Esophagus squamous epithelium (tissue), 5 donors: ENCODE data around the gene BIRC7. TPM values are rescaled to one million over a fixed set of nuclear protein-coding genes. Genes with fewer than 3 reads are reported as not detected.
"Not testable (repeated sequence)": the region's sequence is repeated elsewhere in the genome, so short reads cannot be mapped to it uniquely, and the experiment has no call there.

Source experiments
- DNase-seq: peaks from one replicate; lab custom pipeline; 2025; lab: John Stamatoyannopoulos, UW
- H3K27ac ChIP-seq, 4 donors: fragments of 200-600 bp; sonication (generic); one replicate each; pipeline ENCODE4 v1.5.1; 2016 to 2019; ENCODE audit warnings: mild to moderate bottlenecking in 1 of 4
- H3K27me3 ChIP-seq, 4 donors: fragments of 200-600 bp; sonication (generic); 1 replicate in 3 of 4; 2 replicates in 1 of 4; pipeline versions ENCODE4 v1.5.1 to v1.6.0; 2017 to 2021; ENCODE audit warnings: antibody characterized with exemption in 1 of 4
- H3K36me3 ChIP-seq, 3 donors: fragments of 200-600 bp; sonication (generic); one replicate each; pipeline ENCODE4 v1.5.1; 2016 to 2019
- H3K4me1 ChIP-seq, 3 donors: fragments of 200-600 bp; sonication (generic); one replicate each; pipeline ENCODE4 v1.5.1; 2017 to 2019
- H3K4me3 ChIP-seq, 4 donors: fragments of 200-600 bp; sonication (generic); 1 replicate in 3 of 4; 2 replicates in 1 of 4; pipeline ENCODE4 v1.5.1; 2016 to 2019; ENCODE audit warnings: mild to moderate bottlenecking in 2 of 4, moderate library complexity in 1 of 4
- H3K9me3 ChIP-seq, 3 donors: fragments of 200-600 bp; sonication (generic); one replicate each; pipeline ENCODE4 v1.5.1; 2016 to 2019
- POLR2A ChIP-seq, 4 donors: fragments of 450-650 bp; IDR thresholded peaks; one replicate each; pipeline ENCODE4 v1.6.1; 2017; ENCODE audit warnings: antibody characterized with exemption in 4 of 4, mild to moderate bottlenecking in 4 of 4, moderate library complexity in 3 of 4
- WGBS, 2 donors: methylation state at CpG; one replicate each; pipeline ENCODE4 v1.1.5; 2018; 5-methylcytosine and 5-hydroxymethylcytosine counted together
- intact Hi-C: fragments of 100-400 bp; cut with DNase I; formaldehyde crosslinking; loops from one replicate; pipeline ENCODE4 v1.15.0; 2022
- total RNA-seq, 4 donors: library from RNA; depleted of rRNA; stranded (reverse); fragments of >200 nt; gene quantifications; one replicate each; pipeline ENCODE4 v1.1.0, GENCODE V29; 2016
- TF ChIP-seq, protein P1 (sequence below), 6 experiments: fragments of 450-650 bp in 4 of 6; fragments of 200-600 bp in 2 of 6; sonication (generic) in 2 of 6; IDR thresholded peaks; one replicate each; pipeline ENCODE4 v1.5.1; 2016 to 2019; ENCODE audit warnings: antibody characterized with exemption in 6 of 6, mild to moderate bottlenecking in 4 of 6, moderate library complexity in 4 of 6
- donor health status: DM: yes; HTN: yes; CAD: no.

Gene BIRC7
- total RNA-seq, 4 donors from 2014 or later, result 0.57 TPM; not detected in 3

DNA sequence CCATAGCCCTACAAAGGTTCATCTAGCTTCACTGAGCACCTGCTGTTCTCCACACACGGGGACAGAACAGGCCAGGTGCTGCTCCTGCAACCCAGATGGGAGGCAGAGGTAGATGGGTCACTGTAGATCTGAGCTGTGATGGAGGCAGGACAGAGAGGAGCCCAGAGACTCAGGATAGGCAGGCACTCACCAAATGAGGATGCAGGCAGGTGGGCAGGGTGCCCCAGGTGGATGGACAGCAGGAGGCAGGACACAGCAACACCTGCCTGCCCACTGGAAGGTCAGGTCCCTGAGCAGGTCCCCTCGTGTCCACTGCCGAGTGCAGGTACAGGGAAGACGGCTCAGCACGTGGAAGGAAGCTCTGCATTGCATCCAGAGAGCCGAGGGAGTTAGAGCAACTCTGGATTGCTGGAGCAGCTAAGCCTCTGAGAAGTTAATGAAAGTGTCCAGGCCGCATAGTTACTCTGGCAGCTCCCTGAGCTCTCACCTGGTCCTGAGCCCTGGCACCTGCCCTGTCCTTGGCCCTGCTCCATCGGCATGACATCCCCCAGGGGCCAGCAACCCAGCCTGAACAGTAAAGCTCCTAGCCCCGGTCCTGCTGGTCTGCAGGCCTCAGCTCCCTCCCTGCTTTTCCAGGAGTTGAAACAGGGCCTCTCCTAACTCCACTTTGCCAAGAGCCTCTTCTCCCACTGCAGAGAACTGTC, 14.9 kb upstream of the BIRC7 start:
- H3K9me3 ChIP-seq, result no peaks in the 10 kb centered on the region

DNA sequence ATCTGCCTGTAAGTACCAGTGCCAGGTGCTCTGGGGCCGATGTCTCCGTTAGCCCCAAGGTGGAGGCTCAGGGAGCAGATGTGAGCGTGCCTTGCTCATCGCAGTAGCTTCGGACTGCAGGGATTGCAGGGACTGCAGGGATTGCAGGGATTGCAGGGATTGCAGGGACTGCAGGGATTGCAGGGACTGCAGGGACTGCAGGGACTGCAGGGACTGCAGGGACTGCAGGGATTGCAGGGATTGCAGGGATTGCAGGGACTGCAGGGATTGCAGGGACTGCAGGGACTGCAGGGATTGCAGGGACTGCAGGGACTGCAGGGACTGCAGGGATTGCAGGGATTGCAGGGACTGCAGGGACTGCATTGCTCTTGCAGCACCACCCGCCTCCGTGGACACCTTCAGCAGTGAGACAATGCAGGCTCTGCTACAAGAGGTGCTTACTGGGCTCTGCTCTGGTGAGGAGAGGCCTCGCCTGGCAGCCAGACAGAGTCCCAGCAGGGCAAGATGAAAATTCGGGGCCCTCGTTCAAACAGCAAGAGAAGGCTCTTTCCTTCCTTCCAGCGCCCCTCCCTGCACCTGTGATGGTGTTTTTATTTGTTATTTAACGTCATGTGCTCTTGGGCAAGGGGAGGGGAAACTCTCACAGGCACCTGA, 14.2 kb upstream of the BIRC7 start:
- 37 to 40% methylated on average over 2 to 4 of the region's 12 CpGs for WGBS, 2 donors

More for the DNA sequence above, 14.9 kb upstream of the BIRC7 start:
- Histone ChIP-seq H3K4me3 (no peak overlapping the region), H3K27ac (no peak overlapping the region), H3K4me1 (peaks cover 6 to 15% (median 8%) of the 10 kb centered on the region in 3 donors), H3K36me3 (no peaks in the 10 kb centered on the region), H3K27me3 (peaks cover 0 to 47% (median 0%) of the 10 kb centered on the region in 4 donors)
- TF ChIP-seq, protein P1, sequence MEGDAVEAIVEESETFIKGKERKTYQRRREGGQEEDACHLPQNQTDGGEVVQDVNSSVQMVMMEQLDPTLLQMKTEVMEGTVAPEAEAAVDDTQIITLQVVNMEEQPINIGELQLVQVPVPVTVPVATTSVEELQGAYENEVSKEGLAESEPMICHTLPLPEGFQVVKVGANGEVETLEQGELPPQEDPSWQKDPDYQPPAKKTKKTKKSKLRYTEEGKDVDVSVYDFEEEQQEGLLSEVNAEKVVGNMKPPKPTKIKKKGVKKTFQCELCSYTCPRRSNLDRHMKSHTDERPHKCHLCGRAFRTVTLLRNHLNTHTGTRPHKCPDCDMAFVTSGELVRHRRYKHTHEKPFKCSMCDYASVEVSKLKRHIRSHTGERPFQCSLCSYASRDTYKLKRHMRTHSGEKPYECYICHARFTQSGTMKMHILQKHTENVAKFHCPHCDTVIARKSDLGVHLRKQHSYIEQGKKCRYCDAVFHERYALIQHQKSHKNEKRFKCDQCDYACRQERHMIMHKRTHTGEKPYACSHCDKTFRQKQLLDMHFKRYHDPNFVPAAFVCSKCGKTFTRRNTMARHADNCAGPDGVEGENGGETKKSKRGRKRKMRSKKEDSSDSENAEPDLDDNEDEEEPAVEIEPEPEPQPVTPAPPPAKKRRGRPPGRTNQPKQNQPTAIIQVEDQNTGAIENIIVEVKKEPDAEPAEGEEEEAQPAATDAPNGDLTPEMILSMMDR (IDR thresholded peaks at IDR 0.05), result no peak
- no peak for TF ChIP-seq POLR2A (IDR thresholded peaks at IDR 0.05)
- 47 to 74% methylated on average over 3 to 5 of the region's 9 CpGs for WGBS, 2 donors
- no peak for DNase-seq
- intact Hi-C loops, result no loop called here

DNA sequence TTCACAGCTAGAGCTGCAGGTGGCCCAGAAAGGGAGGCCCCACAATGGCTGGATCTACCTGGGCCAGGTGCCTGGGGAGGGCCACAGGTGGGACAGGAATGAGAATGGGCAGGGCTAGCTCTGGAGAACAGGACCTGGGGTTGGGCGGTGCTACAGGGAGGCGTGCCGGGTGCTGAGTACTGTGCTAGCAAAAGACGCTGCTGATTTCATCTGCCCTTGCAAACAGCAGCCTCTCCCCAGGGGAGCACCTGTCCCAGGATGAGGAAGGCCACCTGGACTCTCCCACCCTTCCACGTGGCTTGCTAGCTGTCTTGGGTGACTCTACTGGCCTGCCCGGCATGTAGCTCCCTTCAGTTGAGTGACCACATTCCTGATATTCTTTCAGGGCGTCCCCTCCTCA, 13.2 kb upstream of the BIRC7 start:
- peaks cover 0 to 7% (median 0%) of the 10 kb centered on the region in 3 donors for H3K4me1 ChIP-seq
- 33 to 59% methylated on average over 2 to 4 of the region's 7 CpGs for WGBS, 2 donors
- no peaks in the 10 kb centered on the region for H3K36me3 ChIP-seq
- no peak overlapping the region for H3K27ac ChIP-seq
- TF ChIP-seq, protein P1 (IDR thresholded peaks at IDR 0.05), result no peak
- no peak for TF ChIP-seq POLR2A (IDR thresholded peaks at IDR 0.05)
- no peaks in the 10 kb centered on the region for H3K9me3 ChIP-seq
- peaks cover 0 to 50% (median 0%) of the 10 kb centered on the region in 4 donors for H3K27me3 ChIP-seq
- DNase-seq, result no peak
- no peak overlapping the region for H3K4me3 ChIP-seq
- intact Hi-C loops, result no loop called here

More for the DNA sequence above, 14.2 kb upstream of the BIRC7 start:
- Histone ChIP-seq H3K27me3 (peaks cover 0 to 47% (median 0%) of the 10 kb centered on the region in 4 donors), H3K4me1 (peaks cover 5 to 13% (median 7%) of the 10 kb centered on the region in 3 donors)
- H3K9me3 ChIP-seq, DNase-seq, H3K36me3 ChIP-seq, intact Hi-C loops, H3K4me3 ChIP-seq, H3K27ac ChIP-seq: not testable (repeated sequence)

DNA sequence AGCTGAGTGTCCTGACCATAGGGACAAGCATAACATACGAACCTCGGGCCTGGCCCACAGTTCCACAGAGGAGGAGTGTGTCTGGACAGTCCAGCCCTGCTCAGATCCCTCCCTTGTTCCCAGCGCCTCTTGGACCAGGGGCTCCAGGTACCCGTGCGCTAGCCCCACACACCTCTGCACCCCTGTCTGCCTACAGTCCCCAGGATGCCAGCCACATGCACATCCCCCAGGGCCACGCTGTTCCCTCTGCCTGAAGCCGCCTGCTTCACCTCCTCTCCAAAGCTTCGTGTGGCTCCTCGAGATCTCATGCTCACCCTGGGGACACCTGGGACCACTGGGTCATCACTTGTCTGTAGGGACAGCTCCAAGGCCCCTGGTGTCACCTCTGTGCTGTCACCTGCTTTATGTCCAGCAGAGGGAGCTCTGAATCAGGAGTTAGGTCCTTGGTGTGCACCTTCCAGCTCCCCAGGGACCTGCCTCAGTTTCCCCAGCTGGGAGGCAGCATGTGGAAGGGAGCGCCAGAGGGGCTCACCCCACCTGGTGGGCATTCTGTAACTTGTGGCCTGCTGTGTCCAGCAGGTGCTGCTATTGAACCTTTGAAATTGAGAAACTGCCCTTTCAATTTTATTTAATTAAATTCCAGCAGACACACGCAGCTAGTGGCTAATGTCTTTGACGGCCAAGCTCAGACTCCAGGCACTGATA, 12.4 kb upstream of the BIRC7 start:
- intact Hi-C loops, result no loop called here
- no peaks in the 10 kb centered on the region for H3K36me3 ChIP-seq
- TF ChIP-seq, protein P1 (IDR thresholded peaks at IDR 0.05), result peak; percentile 38 to 74 (median 60)
- TF ChIP-seq POLR2A (IDR thresholded peaks at IDR 0.05), result no peak
- DNase-seq, result no peak
- H3K27me3 ChIP-seq, result peaks cover 0 to 53% (median 0%) of the 10 kb centered on the region in 4 donors
- no peaks in the 10 kb centered on the region for H3K9me3 ChIP-seq
- no peak overlapping the region for H3K27ac ChIP-seq
- H3K4me1 ChIP-seq, result peaks cover 0 to 7% (median 0%) of the 10 kb centered on the region in 3 donors
- 35 to 44% methylated on average over 6 to 9 of the region's 12 CpGs for WGBS, 2 donors
- H3K4me3 ChIP-seq, result no peak overlapping the region

- DNase-seq, result no peak
- TF ChIP-seq POLR2A (IDR thresholded peaks at IDR 0.05), result no peak
- TF ChIP-seq, protein P1 (IDR thresholded peaks at IDR 0.05), result no peak
- Histone ChIP-seq H3K4me3 (no peak overlapping the region), H3K27me3 (peaks cover 0 to 55% (median 0%) of the 10 kb centered on the region in 4 donors), H3K4me1 (peaks cover 0 to 7% (median 0%) of the 10 kb centered on the region in 3 donors), H3K36me3 (no peaks in the 10 kb centered on the region), H3K27ac (no peak overlapping the region), H3K9me3 (no peaks in the 10 kb centered on the region)
- intact Hi-C loops, result no loop called here
- WGBS, 2 donors, result 63% methylated on average over 3 of the region's 6 CpGs; no CpG with 5 or more reads in 1 of the 2 donors
Observed at GRCh38 chr20:63223826-63224207, 11.9 kb upstream of the BIRC7 start.
